ENCODE measurements around the gene VKORC1. TPM values are rescaled to one million over a fixed set of nuclear protein-coding genes. Genes with fewer than 3 reads are reported as not detected.

Gene VKORC1
- total RNA-seq, 1 experiment from 2014 or later, result 105 TPM

DNA sequence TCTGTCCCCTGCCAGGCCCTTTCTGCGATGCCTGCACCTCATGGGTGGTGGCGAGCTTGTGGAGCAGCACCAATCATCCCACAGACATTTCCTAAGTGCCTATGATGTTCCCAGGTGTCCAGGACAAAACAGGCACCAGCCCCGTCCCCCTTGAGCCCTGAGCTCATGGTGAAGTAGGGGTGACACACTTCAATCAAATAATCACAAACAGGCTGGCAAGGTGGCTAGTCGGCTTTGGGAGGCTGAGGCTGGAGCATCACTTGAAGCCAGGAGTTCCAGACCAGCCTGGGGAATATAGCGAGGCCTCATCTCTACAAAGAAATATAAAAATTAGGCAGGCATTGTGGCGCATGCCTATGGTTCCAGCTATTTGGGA is 41.7 kb upstream of the VKORC1 start:
- Histone ChIP-seq H3K79me2 (ENCODE audit: low read length) (no peaks in the 10 kb centered on the region), H3K36me3 (ENCODE audit: low read depth, low read length) (no peaks in the 10 kb centered on the region; the same call in 1 of the 2 replicates), H3K27ac (ENCODE audit: low read length) (no peak overlapping the region), H3K9ac (ENCODE audit: low read length) (no peak overlapping the region), H3K27me3 (ENCODE audit: low read length) (no peaks in the 10 kb centered on the region), H3K4me1 (ENCODE audit: insufficient read depth, low read length) (peaks cover 26% of the 10 kb centered on the region), H3F3A (ENCODE audit: low read length, unreplicated experiment) (no peaks in the 10 kb centered on the region), H3K4me3 (ENCODE audit: low read length) (no peak overlapping the region), H3K9me3 (ENCODE audit: low read length) (no peaks in the 10 kb centered on the region), H2AFZ (ENCODE audit: low read length) (no peak overlapping the region), H3K9me2 (replicated peaks; ENCODE audit: low read length) (no peaks in the 10 kb centered on the region), H3K4me2 (ENCODE audit: low read length) (no peak overlapping the region), H4K20me1 (ENCODE audit: low read length) (no peaks in the 10 kb centered on the region)
- POLR2A ChIA-PET (ENCODE audit: unreplicated experiment), result no interaction called here
- CTCF ChIA-PET, result no interaction called here
- DNase-seq (no peak), ATAC-seq (no peak)
- BruUV-seq (replicated peaks), result no TSS peak
- intact Hi-C loops (cut with micrococcal nuclease), result no loop called here
- no peak for TF ChIP-seq EZH2 (IDR thresholded peaks at IDR 0.05; ENCODE audit: low read length, unreplicated experiment)
- TF ChIP-seq, protein P1, sequence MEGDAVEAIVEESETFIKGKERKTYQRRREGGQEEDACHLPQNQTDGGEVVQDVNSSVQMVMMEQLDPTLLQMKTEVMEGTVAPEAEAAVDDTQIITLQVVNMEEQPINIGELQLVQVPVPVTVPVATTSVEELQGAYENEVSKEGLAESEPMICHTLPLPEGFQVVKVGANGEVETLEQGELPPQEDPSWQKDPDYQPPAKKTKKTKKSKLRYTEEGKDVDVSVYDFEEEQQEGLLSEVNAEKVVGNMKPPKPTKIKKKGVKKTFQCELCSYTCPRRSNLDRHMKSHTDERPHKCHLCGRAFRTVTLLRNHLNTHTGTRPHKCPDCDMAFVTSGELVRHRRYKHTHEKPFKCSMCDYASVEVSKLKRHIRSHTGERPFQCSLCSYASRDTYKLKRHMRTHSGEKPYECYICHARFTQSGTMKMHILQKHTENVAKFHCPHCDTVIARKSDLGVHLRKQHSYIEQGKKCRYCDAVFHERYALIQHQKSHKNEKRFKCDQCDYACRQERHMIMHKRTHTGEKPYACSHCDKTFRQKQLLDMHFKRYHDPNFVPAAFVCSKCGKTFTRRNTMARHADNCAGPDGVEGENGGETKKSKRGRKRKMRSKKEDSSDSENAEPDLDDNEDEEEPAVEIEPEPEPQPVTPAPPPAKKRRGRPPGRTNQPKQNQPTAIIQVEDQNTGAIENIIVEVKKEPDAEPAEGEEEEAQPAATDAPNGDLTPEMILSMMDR (conservative IDR thresholded peaks at IDR 0.05; ENCODE audit: low read depth, low read length), result no peak
- no peak for TF ChIP-seq EZH2phosphoT487 (IDR thresholded peaks at IDR 0.05; ENCODE audit: borderline replicate concordance, low read length)

DNA sequence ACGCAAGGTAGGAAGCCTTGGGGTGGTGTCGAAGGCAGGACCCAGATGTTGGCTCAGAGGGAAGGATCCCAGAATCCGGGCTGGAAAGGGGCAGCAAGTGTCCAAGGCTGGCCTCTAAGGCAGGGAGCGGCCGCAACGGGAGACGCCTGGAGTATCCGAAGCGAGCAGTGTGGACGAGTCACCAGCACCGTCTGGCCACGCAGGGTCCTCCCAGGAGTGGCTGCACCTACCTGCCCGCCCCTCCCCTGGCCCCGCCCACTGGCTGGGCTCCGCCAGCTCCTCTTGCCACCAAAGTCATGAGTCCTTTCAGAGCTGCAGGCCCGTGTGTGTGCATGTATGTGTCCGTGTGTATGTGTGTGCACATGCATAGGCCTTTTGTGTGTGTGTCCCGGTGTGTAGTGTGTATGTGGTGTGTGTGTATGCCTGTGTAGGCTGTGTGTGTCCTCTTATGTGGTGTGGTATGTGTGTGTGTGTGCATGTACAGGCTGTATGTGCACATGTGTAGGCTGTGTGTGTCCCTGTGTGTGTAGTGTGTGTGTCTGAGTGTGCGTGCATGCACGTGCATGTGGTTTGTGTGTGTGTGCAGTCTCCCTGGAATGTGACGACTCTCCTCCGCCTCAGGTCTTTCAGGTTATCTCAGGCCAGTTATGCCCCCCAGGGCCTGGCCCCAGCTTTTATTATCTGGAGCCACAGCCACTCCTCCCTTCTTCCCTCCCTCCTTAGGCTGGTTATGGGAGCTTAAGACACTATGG is 41.1 kb upstream of the VKORC1 start, which contains the start of gene PRSS8:
Gene PRSS8 (minus strand): TSS at position 193 of the 752 bp plus-strand sequence. CDS start 229 bp downstream, outside the sequence.
- Histone ChIP-seq H3K27ac (ENCODE audit: low read length) (no peak within 1 kb of the TSS), H4K20me1 (ENCODE audit: low read length) (no peaks in the 10 kb centered on the region), H3K4me1 (ENCODE audit: insufficient read depth, low read length) (peaks cover 31% of the 10 kb centered on the region), H3K9me2 (replicated peaks; ENCODE audit: low read length) (no peaks in the 10 kb centered on the region), H3F3A (ENCODE audit: low read length, unreplicated experiment) (no peaks in the 10 kb centered on the region), H3K4me2 (ENCODE audit: low read length) (peak within 1 kb of the TSS; percentile 72), H3K9me3 (ENCODE audit: low read length) (no peaks in the 10 kb centered on the region), H3K9ac (ENCODE audit: low read length) (peak within 1 kb of the TSS; percentile 23; the same call in 1 of the 2 replicates), H3K27me3 (ENCODE audit: low read length) (no peaks in the 10 kb centered on the region), H3K36me3 (ENCODE audit: low read depth, low read length) (no peaks in the 10 kb centered on the region; the same call in 1 of the 2 replicates), H3K4me3 (ENCODE audit: low read length) (peak within 1 kb of the TSS; percentile 62), H2AFZ (ENCODE audit: low read length) (no peak within 1 kb of the TSS), H3K79me2 (ENCODE audit: low read length) (no peaks in the 10 kb centered on the region)
- ATAC-seq (peak; percentile 42), DNase-seq (peak; percentile 54)
- ChIA-PET POLR2A (ENCODE audit: unreplicated experiment) (interaction anchor here (1.2 kb wide), 1 partner anchor 18 kb away, joined by 3 read pairs; no protein-coding TSS in a partner anchor), CTCF (no interaction called here)
- no TSS peak for BruUV-seq (replicated peaks)
- intact Hi-C loops (cut with micrococcal nuclease), result no loop called here
- no peak for TF ChIP-seq EZH2phosphoT487 (IDR thresholded peaks at IDR 0.05; ENCODE audit: borderline replicate concordance, low read length)
- TF ChIP-seq, protein P1 (conservative IDR thresholded peaks at IDR 0.05; ENCODE audit: low read depth, low read length), result no peak
- no peak for TF ChIP-seq EZH2 (IDR thresholded peaks at IDR 0.05; ENCODE audit: low read length, unreplicated experiment)

Data from PC-3 (cell line).